ENCODE measurements around the gene AHRR. TPM values are rescaled to one million over a fixed set of nuclear protein-coding genes. Genes with fewer than 3 reads are reported as not detected.
A peak's percentile ranks its signal among the peaks of the same experiment; 100 is the strongest.

The AHRR gene
- total and polyA plus RNA-seq, 2 of the 4 experiments (the other 2 are of a cell fraction) = 15.6 to 37.1 TPM

DNA sequence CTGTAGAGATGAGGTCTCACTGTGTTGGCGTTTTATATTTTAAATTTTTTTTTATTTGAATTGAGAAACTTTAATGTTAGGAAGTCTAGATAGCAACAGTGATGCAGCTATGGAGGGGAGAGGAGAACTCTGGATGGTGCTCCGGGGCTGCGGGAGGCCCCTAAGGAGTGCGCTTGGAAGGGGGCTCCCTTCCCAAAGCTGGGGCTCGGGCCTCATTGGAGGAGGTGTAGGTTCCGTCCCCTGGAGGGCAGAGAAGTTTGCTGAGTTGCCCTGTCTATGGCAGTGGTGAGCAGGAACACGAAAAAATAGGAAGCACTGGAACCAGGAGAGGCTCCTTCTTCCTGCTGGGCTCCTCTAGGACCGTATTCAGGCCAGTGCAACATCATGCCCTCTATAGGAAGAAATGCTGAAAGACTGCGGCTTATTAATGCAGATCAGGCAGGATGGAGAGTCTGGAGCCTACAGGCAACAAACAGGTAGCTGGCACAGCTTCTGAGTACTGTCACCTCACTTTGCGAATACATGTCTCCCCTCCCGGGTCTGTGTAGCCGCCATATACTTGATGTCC, 16.1 kb downstream of the AHRR start:
- dilution Hi-C loops (cut with HindIII; ENCODE audit: low sequenced_read_pairs, unreplicated experiment) = no loop called here

More for the DNA sequence above, 16.1 kb downstream of the AHRR start:
- Histone ChIP-seq H2BK120ac (ENCODE audit: low read depth, low read length) (no peak overlapping the region), H3K4me2 (ENCODE audit: low read depth, low read length) (no peak overlapping the region), H3K9me1 (ENCODE audit: insufficient read depth, low read length) (peaks cover 24% of the 10 kb centered on the region), H3K36me3 (ENCODE audit: control insufficient read depth, insufficient read depth, low read length) (no peaks in the 10 kb centered on the region), H3K14ac (replicated peaks; ENCODE audit: low read depth, low read length) (no peak overlapping the region), H3K27me3 (ENCODE audit: control insufficient read depth, insufficient read depth, low read length) (no peaks in the 10 kb centered on the region), H2AFZ (replicated peaks; ENCODE audit: low read length, poor library complexity) (peak overlapping the region; percentile 49), H2AK5ac (ENCODE audit: low read depth, low read length) (0 out of 2 replicates have a peak overlapping the region, but pooled peaks have one; percentile 12), H4K91ac (ENCODE audit: insufficient read depth, low read depth, low read length) (no peak overlapping the region), H3K56ac (ENCODE audit: extremely low read depth, insufficient read depth, low read length) (no peak overlapping the region), H3K27ac (ENCODE audit: insufficient read depth, low read length) (no peak overlapping the region), H4K20me1 (ENCODE audit: insufficient read depth, low read length) (peaks cover 69% of the 10 kb centered on the region), H2AK9ac (replicated peaks; ENCODE audit: low read depth, low read length, poor library complexity) (peak overlapping the region; percentile 25), H3K79me1 (ENCODE audit: low read depth in 1 of 2, low read length in 2 of 2) (peaks cover 22 to 71% of the 10 kb centered on the region in 2 experiments), H3K9me3 (ENCODE audit: control insufficient read depth, insufficient read depth, low read length) (no peaks in the 10 kb centered on the region), H3K4ac (ENCODE audit: low read depth, low read length) (0 out of 2 replicates have a peak overlapping the region, but pooled peaks have one; percentile 22), H3K23ac (ENCODE audit: low read depth, low read length) (no peak overlapping the region), H2BK20ac (ENCODE audit: low read depth, low read length) (no peak overlapping the region), H3K18ac (ENCODE audit: low read depth, low read length) (no peak overlapping the region), H3K4me3 (ENCODE audit: insufficient read depth, low read depth, low read length) (no peak overlapping the region), H4K5ac (ENCODE audit: low read depth, low read length) (no peak overlapping the region), H3K4me1 (ENCODE audit: control insufficient read depth, insufficient read depth, low read length) (peaks cover 16% of the 10 kb centered on the region), H2BK5ac (ENCODE audit: low read depth, low read length, poor library complexity, severe bottlenecking) (no peak overlapping the region), H2BK15ac (ENCODE audit: low read depth, low read length) (no peak overlapping the region), H3K9ac (ENCODE audit: low read depth, low read length) (no peak overlapping the region), H4K8ac (ENCODE audit: low read depth in 2 of 2, low read length in 2 of 2) (peak overlapping the region in 1 of 2 experiments; percentile 62; a peak in 1 of 4 replicates)
- TF ChIP-seq CTCF (conservative IDR thresholded peaks at IDR 0.05; ENCODE audit: low read depth, low read length) = peak; percentile 48
- TF ChIP-seq SMC3 (IDR thresholded peaks at IDR 0.05; ENCODE audit: low read depth, low read length) = no peak
- no peak for TF ChIP-seq RCOR1 (IDR thresholded peaks at IDR 0.05; ENCODE audit: insufficient replicate concordance, low read length)
- TF ChIP-seq RAD21 (IDR thresholded peaks at IDR 0.05; ENCODE audit: low read length) = peak; percentile 37
- TF ChIP-seq POLR2A (IDR thresholded peaks at IDR 0.05; ENCODE audit: low read depth, low read length) = no peak
- TF ChIP-seq ELK1 (IDR thresholded peaks at IDR 0.05; ENCODE audit: borderline replicate concordance, low read depth, low read length) = no peak
- no peak for TF ChIP-seq CEBPB (IDR thresholded peaks at IDR 0.05; ENCODE audit: low read depth, low read length)
- BruUV-seq (replicated peaks) = no TSS peak
- 86 to 100% methylated on average over 1 to 6 of the region's 12 CpGs for WGBS, 2 experiments (ENCODE audit: extremely low coverage in 2 of 2, insufficient read length in 1 of 2)
- ChIA-PET POLR2A (ENCODE audit: unreplicated experiment) (no interaction called here), CTCF (interaction anchor here (1.0 to 1.1 kb wide), 3 partner anchors 31 to 93 kb away, joined by 3 read pairs; no protein-coding TSS in a partner anchor)
- ATAC-seq (ENCODE audit: low read depth) = peak; percentile 63
- intact Hi-C loops (cut with micrococcal nuclease) (no loop called here), in situ Hi-C loops (cut with MboI; ENCODE audit: low sequenced_read_pairs) (no loop called here)
- DNase-seq = peak; percentile 45
